HEK293 (cell line): ENCODE measurements around the gene PDCL3.

Source experiments
- CTCF ChIA-PET: fragments of 350-600 bp; formaldehyde crosslinking; extraction: SDS; loops from one replicate; lab custom pipeline; 2021; ENCODE audit warnings: antibody characterized with exemption; lab: Yijun Ruan, JAX
- POLR2A ChIA-PET: fragments of 300-600 bp; formaldehyde crosslinking; extraction: SDS; loops from one replicate; lab custom pipeline; 2020; ENCODE audit warnings: antibody characterized with exemption, inconsistent platforms; lab: Yijun Ruan, JAX
- H3K27ac ChIP-seq: fragments of 200-500 bp; sonication (Bioruptor generic); 2 replicates; pipeline ENCODE4 v1.5.1; 2014; ENCODE audit warnings: low read depth, low read length, control low read depth, inconsistent platforms; ENCODE audit errors: extremely low read depth
- H3K36me3 ChIP-seq, 2 experiments: fragments of 200-500 bp in 1 of 2; sonication (Bioruptor generic) in 1 of 2; 1 replicate in 1 of 2; 2 replicates in 1 of 2; pipeline ENCODE4 v1.5.1; 2014 to 2017; ENCODE audit warnings: inconsistent platforms in 2 of 2, low read length in 2 of 2; ENCODE audit not compliant: control insufficient read depth in 2 of 2, insufficient read depth in 1 of 2
- H3K4me1 ChIP-seq: fragments of 200-500 bp; sonication (Bioruptor generic); 2 replicates; pipeline ENCODE4 v1.5.1; 2014; ENCODE audit warnings: mild to moderate bottlenecking, low read length, inconsistent platforms; ENCODE audit not compliant: control insufficient read depth, insufficient read depth
- H3K4me3 ChIP-seq: 2 replicates; pipeline ENCODE4 v1.5.1; 2011; ENCODE audit warnings: low read depth, mild to moderate bottlenecking, control low read depth, low read length, moderate library complexity
- H3K9me3 ChIP-seq: fragments of 200-500 bp; sonication (Bioruptor generic); 2 replicates; pipeline ENCODE4 v1.5.1; 2014; ENCODE audit warnings: low read depth, low read length, inconsistent platforms; ENCODE audit not compliant: control insufficient read depth, insufficient read depth
- IKZF3 ChIP-seq: fragments of 450-650 bp; IDR thresholded peaks from 2 replicates; pipeline ENCODE4 v1.5.0; 2018; ENCODE audit warnings: missing biosample characterization, mild to moderate bottlenecking, missing genetic modification characterization, moderate library complexity
- KLF7 ChIP-seq: fragments of 450-650 bp; formaldehyde crosslinking; IDR thresholded peaks from 2 replicates; pipeline ENCODE4 v1.5.1; 2016; ENCODE audit warnings: missing biosample characterization, missing genetic modification characterization, borderline replicate concordance
- KLF9 ChIP-seq: fragments of 450-650 bp; formaldehyde crosslinking; IDR thresholded peaks from 2 replicates; pipeline ENCODE4 v1.5.1; 2016; ENCODE audit warnings: missing biosample characterization, missing genetic modification characterization, low read depth
- SALL2 ChIP-seq: fragments of 450-650 bp; formaldehyde crosslinking; IDR thresholded peaks from 2 replicates; pipeline ENCODE4 v1.5.0; 2017; ENCODE audit warnings: missing biosample characterization, mild to moderate bottlenecking, missing genetic modification characterization, borderline replicate concordance
- SETDB1 ChIP-seq: IDR thresholded peaks from one replicate; pipeline ENCODE4 v1.6.1; 2017; ENCODE audit warnings: mild to moderate bottlenecking, low read length, moderate library complexity, mixed read lengths; ENCODE audit not compliant: insufficient read length
- WT1 ChIP-seq: fragments of 450-650 bp; formaldehyde crosslinking; IDR thresholded peaks from 2 replicates; pipeline ENCODE4 v1.5.1; 2016; ENCODE audit warnings: missing biosample characterization, missing genetic modification characterization
- YY1 ChIP-seq: fragments of 450-650 bp; formaldehyde crosslinking; IDR thresholded peaks from 2 replicates; pipeline ENCODE4 v1.5.1; 2018; ENCODE audit warnings: missing biosample characterization, missing genetic modification characterization
- ZFP41 ChIP-seq: fragments of 450-650 bp; formaldehyde crosslinking; IDR thresholded peaks from 2 replicates; pipeline ENCODE4 v1.5.1; 2016; ENCODE audit warnings: missing biosample characterization, missing genetic modification characterization, borderline replicate concordance
- ZNF114 ChIP-seq: fragments of 450-650 bp; formaldehyde crosslinking; IDR thresholded peaks from 2 replicates; pipeline ENCODE4 v1.5.0; 2017; ENCODE audit warnings: missing biosample characterization, missing genetic modification characterization
- ZNF146 ChIP-seq: fragments of 450-650 bp; formaldehyde crosslinking; IDR thresholded peaks from 2 replicates; pipeline ENCODE4 v1.5.1; 2016; ENCODE audit warnings: missing biosample characterization, missing genetic modification characterization
- ZNF16 ChIP-seq: fragments of 450-650 bp; formaldehyde crosslinking; IDR thresholded peaks from 2 replicates; pipeline ENCODE4 v1.5.1; 2016; ENCODE audit warnings: low read depth, missing biosample characterization, missing genetic modification characterization
- ZNF211 ChIP-seq: fragments of 450-650 bp; formaldehyde crosslinking; IDR thresholded peaks from 2 replicates; pipeline ENCODE4 v1.5.1; 2016; ENCODE audit warnings: low read depth, missing biosample characterization, missing genetic modification characterization
- ZNF221 ChIP-seq: fragments of 450-650 bp; formaldehyde crosslinking; IDR thresholded peaks from 2 replicates; pipeline ENCODE4 v1.5.1; 2017; ENCODE audit warnings: missing biosample characterization, missing genetic modification characterization, borderline replicate concordance
- ZNF23 ChIP-seq: fragments of 450-650 bp; formaldehyde crosslinking; IDR thresholded peaks from 2 replicates; pipeline ENCODE4 v1.5.1; 2016; ENCODE audit warnings: missing biosample characterization, missing genetic modification characterization, borderline replicate concordance
- ZNF274 ChIP-seq, 2 experiments: fragments of 200-500 bp in 1 of 2; fragments of 450-650 bp in 1 of 2; sonication (Bioruptor generic) in 1 of 2; formaldehyde crosslinking in 1 of 2; IDR thresholded peaks; 2 replicates each; pipeline versions ENCODE4 v1.5.1 to v1.6.1; 2014 to 2016; ENCODE audit warnings: borderline replicate concordance in 1 of 2, inconsistent platforms in 1 of 2, low read length in 1 of 2, missing biosample characterization in 1 of 2, missing genetic modification characterization in 1 of 2
- ZNF292 ChIP-seq: fragments of 450-650 bp; formaldehyde crosslinking; IDR thresholded peaks from 2 replicates; pipeline ENCODE4 v1.5.1; 2016; ENCODE audit warnings: low read depth, missing biosample characterization, missing genetic modification characterization, borderline replicate concordance
- ZNF302 ChIP-seq: fragments of 450-650 bp; formaldehyde crosslinking; IDR thresholded peaks from 2 replicates; pipeline ENCODE4 v1.5.1; 2016; ENCODE audit warnings: missing biosample characterization, missing genetic modification characterization, low read depth
- ZNF423 ChIP-seq: fragments of 450-650 bp; formaldehyde crosslinking; IDR thresholded peaks from 2 replicates; pipeline ENCODE4 v1.5.1; 2016; ENCODE audit warnings: missing biosample characterization, missing genetic modification characterization
- ZNF561 ChIP-seq: fragments of 450-650 bp; IDR thresholded peaks from 2 replicates; pipeline ENCODE4 v1.5.1; 2018; ENCODE audit warnings: missing biosample characterization, missing genetic modification characterization, borderline replicate concordance
- ZNF677 ChIP-seq: fragments of 450-650 bp; IDR thresholded peaks from 2 replicates; pipeline ENCODE4 v1.5.0; 2018; ENCODE audit warnings: missing biosample characterization, mild to moderate bottlenecking, missing genetic modification characterization, moderate library complexity
- ZNF76 ChIP-seq: fragments of 450-650 bp; formaldehyde crosslinking; IDR thresholded peaks from 2 replicates; pipeline ENCODE4; 2016; ENCODE audit warnings: low read depth, missing biosample characterization, missing genetic modification characterization, borderline replicate concordance
- TF ChIP-seq, protein P1 (sequence below): fragments of 450-650 bp; formaldehyde crosslinking; IDR thresholded peaks from 2 replicates; pipeline ENCODE4 v1.5.1; 2016; ENCODE audit warnings: missing biosample characterization, missing genetic modification characterization
- TF ChIP-seq, protein P2 (sequence below): fragments of 450-650 bp; formaldehyde crosslinking; IDR thresholded peaks from 2 replicates; pipeline ENCODE4 v1.5.1; 2016; ENCODE audit warnings: missing biosample characterization, missing genetic modification characterization
- TF ChIP-seq, protein P3 (sequence below): fragments of 450-650 bp; formaldehyde crosslinking; IDR thresholded peaks from 2 replicates; pipeline ENCODE4 v1.5.1; 2017; ENCODE audit warnings: missing biosample characterization, missing genetic modification characterization
- TF ChIP-seq, protein P4 (sequence below): fragments of 450-650 bp; formaldehyde crosslinking; IDR thresholded peaks from 2 replicates; pipeline ENCODE4 v1.5.1; 2016; ENCODE audit warnings: missing biosample characterization, missing genetic modification characterization
- TF ChIP-seq, protein P5 (sequence below): fragments of 450-650 bp; formaldehyde crosslinking; IDR thresholded peaks from 2 replicates; pipeline ENCODE4 v1.5.1; 2016; ENCODE audit warnings: missing biosample characterization, missing genetic modification characterization

Gene PDCL3

DNA sequence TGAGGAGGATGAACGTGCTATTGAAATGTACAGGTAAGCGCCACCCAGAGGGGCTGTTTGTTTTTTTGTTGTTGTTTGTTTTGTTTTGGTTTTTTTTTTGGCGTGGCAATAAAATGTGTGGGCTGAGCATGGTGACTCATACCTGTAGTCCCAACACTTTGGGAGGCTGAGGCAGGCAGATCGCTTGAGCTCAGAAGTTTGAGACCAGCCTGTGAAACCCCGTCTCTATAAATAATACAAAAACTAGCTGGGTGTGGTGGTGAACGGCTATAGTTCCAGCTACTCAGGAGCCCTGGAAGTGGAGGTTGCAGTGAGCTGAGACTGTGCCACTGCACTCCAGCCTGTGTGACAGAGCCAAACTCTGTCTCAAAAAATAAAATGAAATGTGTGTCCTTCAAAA is 6.2 kb downstream of the PDCL3 start:
- H3K4me3 ChIP-seq = no peak overlapping the region
- no peak for TF ChIP-seq ZFP41 (tag by site-specific recombination)
- no peak for TF ChIP-seq ZNF221 (tag by site-specific recombination)
- H3K27ac ChIP-seq = no peak overlapping the region
- H3K9me3 ChIP-seq = no peaks in the 10 kb centered on the region
- CTCF ChIA-PET = no interaction called here
- no peaks in the 10 kb centered on the region for H3K4me1 ChIP-seq
- H3K36me3 ChIP-seq = peaks cover 39 to 57% of the 10 kb centered on the region in 2 experiments
- POLR2A ChIA-PET = no interaction called here

DNA sequence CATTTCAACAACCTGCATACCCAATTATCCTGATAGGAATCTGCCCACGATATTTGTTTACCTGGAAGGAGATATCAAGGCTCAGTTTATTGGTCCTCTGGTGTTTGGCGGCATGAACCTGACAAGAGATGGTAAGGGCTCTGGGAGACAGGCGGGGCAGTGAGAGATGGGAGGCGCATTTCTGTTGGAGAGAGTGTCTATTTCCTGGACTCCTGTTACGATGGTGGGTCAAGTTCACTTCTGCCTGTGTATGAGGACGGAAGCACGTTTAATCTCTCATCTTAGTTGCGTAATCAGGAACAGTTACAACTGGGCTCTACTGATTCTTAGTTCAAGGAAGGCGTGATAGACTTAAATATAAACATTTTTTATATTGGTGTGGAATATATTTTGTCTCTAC is 8.9 kb downstream of the PDCL3 start:
- ChIA-PET POLR2A (no interaction called here), CTCF (interaction anchor here (0.9 kb wide), 1 partner anchor 36 kb away, joined by 4 read pairs; no protein-coding TSS in a partner anchor)
- Histone ChIP-seq H3K4me1 (no peaks in the 10 kb centered on the region), H3K27ac (no peak overlapping the region), H3K4me3 (no peak overlapping the region), H3K9me3 (no peaks in the 10 kb centered on the region), H3K36me3 (peaks cover 48 to 70% of the 10 kb centered on the region in 2 experiments)
- TF ChIP-seq, protein P1, sequence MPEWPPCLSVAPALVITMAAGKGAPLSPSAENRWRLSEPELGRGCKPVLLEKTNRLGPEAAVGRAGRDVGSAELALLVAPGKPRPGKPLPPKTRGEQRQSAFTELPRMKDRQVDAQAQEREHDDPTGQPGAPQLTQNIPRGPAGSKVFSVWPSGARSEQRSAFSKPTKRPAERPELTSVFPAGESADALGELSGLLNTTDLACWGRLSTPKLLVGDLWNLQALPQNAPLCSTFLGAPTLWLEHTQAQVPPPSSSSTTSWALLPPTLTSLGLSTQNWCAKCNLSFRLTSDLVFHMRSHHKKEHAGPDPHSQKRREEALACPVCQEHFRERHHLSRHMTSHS (tag by site-specific recombination) = no peak
- TF ChIP-seq ZNF274 (IDR thresholded peaks at IDR 0.05; ENCODE audit: low read length) = no peak
- no peak for TF ChIP-seq ZNF274 (tag by site-specific recombination; IDR thresholded peaks at IDR 0.05; ENCODE audit: borderline replicate concordance)
- TF ChIP-seq YY1 (tag by site-specific recombination) = no peak
- no peak for TF ChIP-seq ZNF677 (tag by site-specific recombination)
- TF ChIP-seq, protein P2, sequence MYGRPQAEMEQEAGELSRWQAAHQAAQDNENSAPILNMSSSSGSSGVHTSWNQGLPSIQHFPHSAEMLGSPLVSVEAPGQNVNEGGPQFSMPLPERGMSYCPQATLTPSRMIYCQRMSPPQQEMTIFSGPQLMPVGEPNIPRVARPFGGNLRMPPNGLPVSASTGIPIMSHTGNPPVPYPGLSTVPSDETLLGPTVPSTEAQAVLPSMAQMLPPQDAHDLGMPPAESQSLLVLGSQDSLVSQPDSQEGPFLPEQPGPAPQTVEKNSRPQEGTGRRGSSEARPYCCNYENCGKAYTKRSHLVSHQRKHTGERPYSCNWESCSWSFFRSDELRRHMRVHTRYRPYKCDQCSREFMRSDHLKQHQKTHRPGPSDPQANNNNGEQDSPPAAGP (tag by site-specific recombination) = no peak
- TF ChIP-seq ZNF16 (tag by site-specific recombination) = no peak
- no peak for TF ChIP-seq KLF9 (tag by site-specific recombination)
- TF ChIP-seq ZNF302 (tag by site-specific recombination) = no peak
- no peak for TF ChIP-seq ZNF561
- TF ChIP-seq ZNF292 (tag by site-specific recombination) = no peak
- TF ChIP-seq KLF7 (tag by site-specific recombination) = no peak
- TF ChIP-seq ZNF23 (tag by site-specific recombination) = no peak
- no peak for TF ChIP-seq SETDB1
- no peak for TF ChIP-seq ZNF211 (tag by site-specific recombination)

DNA sequence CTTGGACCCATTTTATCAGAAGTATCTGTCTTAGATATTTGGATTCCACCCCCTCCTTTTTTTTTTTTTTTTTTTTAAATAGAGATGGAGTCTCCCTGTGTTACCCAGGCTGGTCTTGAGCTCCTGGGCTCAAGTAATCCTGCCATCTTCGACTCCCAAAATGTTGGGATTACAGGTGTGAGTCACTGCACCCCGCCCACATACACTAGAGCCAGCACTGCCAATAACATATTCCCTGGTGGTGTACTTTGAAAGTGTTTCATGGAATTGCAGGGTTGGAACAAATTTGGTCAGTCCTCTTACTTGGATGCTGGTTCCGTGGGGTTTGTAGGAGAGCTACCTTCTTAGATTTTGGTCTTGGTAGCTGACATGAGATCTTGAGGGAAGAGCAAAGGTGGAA is 15.0 kb downstream of the PDCL3 start:
- no peak overlapping the region for H3K4me3 ChIP-seq
- ChIA-PET POLR2A (interaction anchor here (0.7 to 1.9 kb wide), 2 partner anchors 15 to 16 kb away, joined by 3 to 8 read pairs; partner anchors contain the start of gene PDCL3), CTCF (no interaction called here)
- no peaks in the 10 kb centered on the region for H3K4me1 ChIP-seq
- no peaks in the 10 kb centered on the region for H3K9me3 ChIP-seq
- H3K27ac ChIP-seq = no peak overlapping the region
- peaks cover 21 to 38% of the 10 kb centered on the region in 2 experiments for H3K36me3 ChIP-seq
- TF ChIP-seq SALL2 (tag by site-specific recombination) (no peak), ZNF146 (tag by site-specific recombination) (no peak), ZNF114 (no peak), IKZF3 (tag by site-specific recombination) (no peak), ZNF423 (no peak), ZNF76 (no peak), WT1 (tag by site-specific recombination) (no peak)
- TF ChIP-seq, protein P3, sequence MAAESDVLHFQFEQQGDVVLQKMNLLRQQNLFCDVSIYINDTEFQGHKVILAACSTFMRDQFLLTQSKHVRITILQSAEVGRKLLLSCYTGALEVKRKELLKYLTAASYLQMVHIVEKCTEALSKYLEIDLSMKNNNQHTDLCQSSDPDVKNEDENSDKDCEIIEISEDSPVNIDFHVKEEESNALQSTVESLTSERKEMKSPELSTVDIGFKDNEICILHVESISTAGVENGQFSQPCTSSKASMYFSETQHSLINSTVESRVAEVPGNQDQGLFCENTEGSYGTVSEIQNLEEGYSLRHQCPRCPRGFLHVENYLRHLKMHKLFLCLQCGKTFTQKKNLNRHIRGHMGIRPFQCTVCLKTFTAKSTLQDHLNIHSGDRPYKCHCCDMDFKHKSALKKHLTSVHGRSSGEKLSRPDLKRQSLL (tag by site-specific recombination) = no peak
- TF ChIP-seq, protein P4, sequence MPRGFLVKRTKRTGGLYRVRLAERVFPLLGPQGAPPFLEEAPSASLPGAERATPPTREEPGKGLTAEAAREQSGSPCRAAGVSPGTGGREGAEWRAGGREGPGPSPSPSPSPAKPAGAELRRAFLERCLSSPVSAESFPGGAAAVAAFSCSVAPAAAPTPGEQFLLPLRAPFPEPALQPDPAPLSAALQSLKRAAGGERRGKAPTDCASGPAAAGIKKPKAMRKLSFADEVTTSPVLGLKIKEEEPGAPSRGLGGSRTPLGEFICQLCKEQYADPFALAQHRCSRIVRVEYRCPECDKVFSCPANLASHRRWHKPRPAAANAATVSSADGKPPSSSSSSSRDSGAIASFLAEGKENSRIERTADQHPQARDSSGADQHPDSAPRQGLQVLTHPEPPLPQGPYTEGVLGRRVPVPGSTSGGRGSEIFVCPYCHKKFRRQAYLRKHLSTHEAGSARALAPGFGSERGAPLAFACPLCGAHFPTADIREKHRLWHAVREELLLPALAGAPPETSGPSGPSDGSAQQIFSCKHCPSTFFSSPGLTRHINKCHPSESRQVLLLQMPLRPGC (tag by site-specific recombination) = no peak
- TF ChIP-seq, protein P5, sequence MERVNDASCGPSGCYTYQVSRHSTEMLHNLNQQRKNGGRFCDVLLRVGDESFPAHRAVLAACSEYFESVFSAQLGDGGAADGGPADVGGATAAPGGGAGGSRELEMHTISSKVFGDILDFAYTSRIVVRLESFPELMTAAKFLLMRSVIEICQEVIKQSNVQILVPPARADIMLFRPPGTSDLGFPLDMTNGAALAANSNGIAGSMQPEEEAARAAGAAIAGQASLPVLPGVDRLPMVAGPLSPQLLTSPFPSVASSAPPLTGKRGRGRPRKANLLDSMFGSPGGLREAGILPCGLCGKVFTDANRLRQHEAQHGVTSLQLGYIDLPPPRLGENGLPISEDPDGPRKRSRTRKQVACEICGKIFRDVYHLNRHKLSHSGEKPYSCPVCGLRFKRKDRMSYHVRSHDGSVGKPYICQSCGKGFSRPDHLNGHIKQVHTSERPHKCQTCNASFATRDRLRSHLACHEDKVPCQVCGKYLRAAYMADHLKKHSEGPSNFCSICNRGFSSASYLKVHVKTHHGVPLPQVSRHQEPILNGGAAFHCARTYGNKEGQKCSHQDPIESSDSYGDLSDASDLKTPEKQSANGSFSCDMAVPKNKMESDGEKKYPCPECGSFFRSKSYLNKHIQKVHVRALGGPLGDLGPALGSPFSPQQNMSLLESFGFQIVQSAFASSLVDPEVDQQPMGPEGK (tag by site-specific recombination) = no peak
